Measurements from ENCODE around the gene PAK5. TPM values are rescaled to one million over a fixed set of nuclear protein-coding genes. Genes with fewer than 3 reads are reported as not detected.

Gene PAK5
- polyA plus RNA-seq, 1 donor (not counting 4 experiments of a cell fraction or from before 2014, with no cell fraction given), result not detected

DNA sequence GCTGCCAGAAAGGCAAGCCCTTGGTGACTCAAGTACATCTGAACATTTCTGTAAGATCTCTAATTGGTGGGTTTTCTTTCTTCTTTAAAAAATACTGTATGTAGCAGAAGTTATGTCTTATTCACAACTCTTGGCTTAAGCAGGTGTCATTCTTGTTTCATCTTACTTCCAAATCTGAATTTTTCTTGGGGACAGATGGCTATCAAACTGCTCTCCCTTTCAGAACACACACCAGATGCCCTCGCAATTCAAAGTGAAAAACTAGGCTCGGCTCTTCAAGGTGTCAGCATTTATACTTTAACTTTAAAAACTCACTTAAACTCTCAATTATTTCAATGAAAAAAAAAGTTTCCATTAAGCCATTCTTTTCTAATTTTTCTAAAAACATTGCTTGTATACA, 49.7 kb downstream of the PAK5 start:
- DNase-seq (ENCODE audit: low read depth, low spot score) (no peak), FAIRE-seq (no peak)
- Histone ChIP-seq H3K9me3 (ENCODE audit: control insufficient read depth, low read depth, low read length) (no peaks in the 10 kb centered on the region), H2AFZ (ENCODE audit: control insufficient read depth, low read length) (no peak overlapping the region), H3K27me3 (ENCODE audit: control insufficient read depth, extremely low read depth, insufficient read depth, low read length) (no peaks in the 10 kb centered on the region), H4K20me1 (ENCODE audit: control insufficient read depth, extremely low read depth, insufficient read depth, low read length) (no peaks in the 10 kb centered on the region), H3K4me1 (ENCODE audit: control insufficient read depth, extremely low read depth, insufficient read depth, low read length) (no peaks in the 10 kb centered on the region), H3K79me2 (ENCODE audit: control insufficient read depth, insufficient read depth, low read length) (no peaks in the 10 kb centered on the region), H3K36me3 (ENCODE audit: control insufficient read depth in 2 of 2, extremely low read depth in 1 of 2, insufficient read depth in 2 of 2, low read length in 2 of 2) (no peaks in the 10 kb centered on the region), H3K9ac (ENCODE audit: control insufficient read depth, extremely low read depth, insufficient read depth, low read length) (no peak overlapping the region), H3K4me3 (ENCODE audit: control insufficient read depth in 2 of 3, extremely low read depth in 1 of 3, insufficient read depth in 2 of 3, low read depth in 1 of 3, low read length in 3 of 3) (no peak overlapping the region), H3K4me2 (ENCODE audit: control insufficient read depth, extremely low read depth, insufficient read depth, low read depth, low read length) (no peak overlapping the region), H3K9me1 (ENCODE audit: control insufficient read depth, extremely low read depth, insufficient read depth, low read length) (no peaks in the 10 kb centered on the region), H3K27ac (ENCODE audit: control insufficient read depth, insufficient read depth, low read length) (no peak overlapping the region)
- TF ChIP-seq CTCF (optimal IDR thresholded peaks at IDR 0.05 in 1 of 3, IDR thresholded peaks at IDR 0.05 in 1 of 3, conservative IDR thresholded peaks at IDR 0.05 in 1 of 3; ENCODE audit: extremely low read depth in 1 of 3, insufficient read depth in 2 of 3, low read length in 3 of 3) (no peak), EZH2 (IDR thresholded peaks at IDR 0.05; ENCODE audit: low read length) (no peak)
- dilution Hi-C loops (cut with MboI; ENCODE audit: extremely low pct_ligation_motif_present, low sequenced_read_pairs), result no loop called here

DNA sequence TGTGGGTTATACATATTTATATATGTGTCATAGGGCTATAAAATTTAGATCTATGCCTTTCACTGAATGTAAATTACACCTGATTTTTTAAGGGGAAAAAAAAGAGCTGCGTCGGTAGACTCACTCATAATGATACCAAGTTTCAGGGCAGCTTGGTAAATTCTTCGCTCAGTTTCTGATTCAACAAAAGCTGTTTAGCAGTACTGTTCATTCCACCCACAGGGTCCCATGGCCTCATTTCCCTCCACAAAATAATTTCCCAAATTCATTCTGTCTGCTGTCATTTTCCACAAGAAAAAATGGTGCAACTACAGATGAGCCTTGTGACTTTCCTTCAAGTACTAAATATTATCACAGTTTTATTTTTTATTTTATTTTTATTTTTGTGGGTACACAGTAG, 63.7 kb downstream of the PAK5 start:
- Histone ChIP-seq H3K9ac (ENCODE audit: control insufficient read depth, extremely low read depth, insufficient read depth, low read length) (no peak overlapping the region), H3K36me3 (ENCODE audit: control insufficient read depth in 2 of 2, extremely low read depth in 1 of 2, insufficient read depth in 2 of 2, low read length in 2 of 2) (no peaks in the 10 kb centered on the region), H3K9me1 (ENCODE audit: control insufficient read depth, extremely low read depth, insufficient read depth, low read length) (no peaks in the 10 kb centered on the region), H3K27ac (ENCODE audit: control insufficient read depth, insufficient read depth, low read length) (no peak overlapping the region), H2AFZ (ENCODE audit: control insufficient read depth, low read length) (no peak overlapping the region), H3K79me2 (ENCODE audit: control insufficient read depth, insufficient read depth, low read length) (no peaks in the 10 kb centered on the region), H3K4me1 (ENCODE audit: control insufficient read depth, extremely low read depth, insufficient read depth, low read length) (no peaks in the 10 kb centered on the region), H3K27me3 (ENCODE audit: control insufficient read depth, extremely low read depth, insufficient read depth, low read length) (no peaks in the 10 kb centered on the region), H3K4me3 (ENCODE audit: control insufficient read depth in 2 of 3, extremely low read depth in 1 of 3, insufficient read depth in 2 of 3, low read depth in 1 of 3, low read length in 3 of 3) (no peak overlapping the region), H4K20me1 (ENCODE audit: control insufficient read depth, extremely low read depth, insufficient read depth, low read length) (no peaks in the 10 kb centered on the region), H3K9me3 (ENCODE audit: control insufficient read depth, low read depth, low read length) (no peaks in the 10 kb centered on the region), H3K4me2 (ENCODE audit: control insufficient read depth, extremely low read depth, insufficient read depth, low read depth, low read length) (no peak overlapping the region)
- FAIRE-seq, result no peak
- DNase-seq (ENCODE audit: low read depth, low spot score), result no peak
- no peak for TF ChIP-seq EZH2 (IDR thresholded peaks at IDR 0.05; ENCODE audit: low read length)
- no peak for TF ChIP-seq CTCF (optimal IDR thresholded peaks at IDR 0.05 in 1 of 3, IDR thresholded peaks at IDR 0.05 in 1 of 3, conservative IDR thresholded peaks at IDR 0.05 in 1 of 3; ENCODE audit: extremely low read depth in 1 of 3, insufficient read depth in 2 of 3, low read length in 3 of 3)
- dilution Hi-C loops (cut with MboI; ENCODE audit: extremely low pct_ligation_motif_present, low sequenced_read_pairs), result no loop called here
